ENCODE results near the gene SDR42E1. TPM values are rescaled to one million over a fixed set of nuclear protein-coding genes. Genes with fewer than 3 reads are reported as not detected.

SDR42E1 gene
- total RNA-seq, 4 donors from 2014 or later: 0.16 to 2.3 (median 0.20) TPM

GRCh38 chr16:82016263-82016662 is 5.0 kb upstream of the SDR42E1 start:
- TF ChIP-seq CTCF (IDR thresholded peaks at IDR 0.05; ENCODE audit: low read depth): no peak

- TF ChIP-seq CTCF (IDR thresholded peaks at IDR 0.05; ENCODE audit: low read depth): no peak
Observed at GRCh38 chr16:82013139-82013538, 1.9 kb upstream of the SDR42E1 start.

GRCh38 chr16:82010649-82011048 is 621 bp downstream of the SDR42E1 start:
- no peak for TF ChIP-seq CTCF (IDR thresholded peaks at IDR 0.05; ENCODE audit: low read depth)

GRCh38 chr16:82008957-82009592 is 2.2 kb downstream of the SDR42E1 start:
- no peak for TF ChIP-seq CTCF (IDR thresholded peaks at IDR 0.05; ENCODE audit: low read depth)

GRCh38 chr16:82007189-82007588 is 4.1 kb downstream of the SDR42E1 start:
- TF ChIP-seq CTCF (IDR thresholded peaks at IDR 0.05; ENCODE audit: low read depth): no peak

GRCh38 chr16:82006036-82006435 is 5.2 kb downstream of the SDR42E1 start:
- TF ChIP-seq CTCF (IDR thresholded peaks at IDR 0.05; ENCODE audit: low read depth): no peak

GRCh38 chr16:82005027-82005830 is 6.0 kb downstream of the SDR42E1 start:
- no peak for TF ChIP-seq CTCF (IDR thresholded peaks at IDR 0.05; ENCODE audit: low read depth)
